ENCODE data around the gene MICAL3.

DNA sequence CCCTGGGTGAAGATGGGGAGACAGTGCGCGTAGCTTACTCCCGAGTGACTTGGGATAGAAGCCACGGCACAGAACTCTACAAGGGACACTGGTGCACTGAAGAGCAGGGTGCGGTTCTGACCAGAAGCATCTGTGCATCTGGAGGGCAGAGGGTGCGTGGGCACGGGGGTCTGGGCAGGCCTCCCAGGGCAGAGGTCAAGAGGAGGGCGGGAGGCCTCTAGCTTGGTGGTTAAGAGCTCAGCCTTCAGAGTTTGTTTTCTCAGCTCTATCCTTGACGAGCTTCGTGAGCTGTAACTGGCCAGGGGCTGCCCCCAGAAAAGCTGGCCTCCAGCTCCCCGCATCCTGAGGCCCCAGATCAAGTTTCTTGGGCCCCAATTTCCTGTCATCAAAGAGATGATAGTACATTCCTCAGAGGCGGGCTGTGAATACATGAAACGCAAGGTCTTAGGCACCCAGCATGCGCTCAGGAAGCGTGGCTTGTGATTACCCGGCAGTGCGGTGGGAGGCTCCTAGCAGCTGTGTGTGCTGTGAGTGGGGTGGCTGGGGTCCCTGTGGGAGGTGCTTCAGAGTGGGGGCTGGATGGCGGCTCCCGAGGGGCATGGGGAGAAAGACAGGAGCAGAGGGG, 244.1 kb downstream of the MICAL3 start:
- TF ChIP-seq, protein P1, sequence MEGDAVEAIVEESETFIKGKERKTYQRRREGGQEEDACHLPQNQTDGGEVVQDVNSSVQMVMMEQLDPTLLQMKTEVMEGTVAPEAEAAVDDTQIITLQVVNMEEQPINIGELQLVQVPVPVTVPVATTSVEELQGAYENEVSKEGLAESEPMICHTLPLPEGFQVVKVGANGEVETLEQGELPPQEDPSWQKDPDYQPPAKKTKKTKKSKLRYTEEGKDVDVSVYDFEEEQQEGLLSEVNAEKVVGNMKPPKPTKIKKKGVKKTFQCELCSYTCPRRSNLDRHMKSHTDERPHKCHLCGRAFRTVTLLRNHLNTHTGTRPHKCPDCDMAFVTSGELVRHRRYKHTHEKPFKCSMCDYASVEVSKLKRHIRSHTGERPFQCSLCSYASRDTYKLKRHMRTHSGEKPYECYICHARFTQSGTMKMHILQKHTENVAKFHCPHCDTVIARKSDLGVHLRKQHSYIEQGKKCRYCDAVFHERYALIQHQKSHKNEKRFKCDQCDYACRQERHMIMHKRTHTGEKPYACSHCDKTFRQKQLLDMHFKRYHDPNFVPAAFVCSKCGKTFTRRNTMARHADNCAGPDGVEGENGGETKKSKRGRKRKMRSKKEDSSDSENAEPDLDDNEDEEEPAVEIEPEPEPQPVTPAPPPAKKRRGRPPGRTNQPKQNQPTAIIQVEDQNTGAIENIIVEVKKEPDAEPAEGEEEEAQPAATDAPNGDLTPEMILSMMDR (IDR thresholded peaks at IDR 0.05; ENCODE audit: low read depth, low read length): no peak
- no peak for TF ChIP-seq EZH2phosphoT487 (IDR thresholded peaks at IDR 0.05; ENCODE audit: low read depth)

Measured in OCI-LY3 (cell line).